Ishikawa (cell line): Measurements from ENCODE around the gene GNAL.

Source experiments
- CEBPB ChIP-seq: IDR thresholded peaks from 2 replicates; pipeline ENCODE4 v1.6.1; 2012
- CREB1 ChIP-seq: IDR thresholded peaks from 2 replicates; pipeline ENCODE4 v1.6.1; 2012; ENCODE audit warnings: low read depth
- EGR1 ChIP-seq: IDR thresholded peaks from 2 replicates; pipeline ENCODE4 v1.6.1; 2012
- EP300 ChIP-seq: IDR thresholded peaks from 2 replicates; pipeline ENCODE4 v1.6.1; 2012; ENCODE audit warnings: borderline replicate concordance
- FOXM1 ChIP-seq: IDR thresholded peaks from 2 replicates; pipeline ENCODE4 v1.6.1; 2012; ENCODE audit warnings: low read depth, borderline replicate concordance
- NFIC ChIP-seq: IDR thresholded peaks from 2 replicates; pipeline ENCODE4 v1.6.1; 2012
- RAD21 ChIP-seq: IDR thresholded peaks from 2 replicates; pipeline ENCODE4 v1.6.1; 2012; ENCODE audit warnings: low read depth
- TAF1 ChIP-seq: IDR thresholded peaks from 2 replicates; pipeline ENCODE4 v1.6.1; 2012; ENCODE audit warnings: low read depth, mild to moderate bottlenecking
- TCF12 ChIP-seq: IDR thresholded peaks from 2 replicates; pipeline ENCODE4 v1.6.1; 2012; ENCODE audit warnings: low read depth
- TEAD4 ChIP-seq: IDR thresholded peaks from 2 replicates; pipeline ENCODE4 v1.6.1; 2012
- YY1 ChIP-seq: IDR thresholded peaks from 2 replicates; pipeline ENCODE4 v1.6.1; 2012; ENCODE audit warnings: low read depth
- ZBTB7A ChIP-seq: IDR thresholded peaks from 2 replicates; pipeline ENCODE4 v1.6.1; 2012; ENCODE audit warnings: low read depth
- TF ChIP-seq, protein P1 (sequence below): IDR thresholded peaks from 2 replicates; pipeline ENCODE4 v1.6.1; 2012
- TF ChIP-seq, protein P2 (sequence below): IDR thresholded peaks from 2 replicates; pipeline ENCODE4 v1.6.1; 2012; ENCODE audit warnings: low read depth, mild to moderate bottlenecking
- TF ChIP-seq, protein P3 (sequence below): IDR thresholded peaks from 2 replicates; pipeline ENCODE4 v1.6.1; 2012

GNAL gene

DNA sequence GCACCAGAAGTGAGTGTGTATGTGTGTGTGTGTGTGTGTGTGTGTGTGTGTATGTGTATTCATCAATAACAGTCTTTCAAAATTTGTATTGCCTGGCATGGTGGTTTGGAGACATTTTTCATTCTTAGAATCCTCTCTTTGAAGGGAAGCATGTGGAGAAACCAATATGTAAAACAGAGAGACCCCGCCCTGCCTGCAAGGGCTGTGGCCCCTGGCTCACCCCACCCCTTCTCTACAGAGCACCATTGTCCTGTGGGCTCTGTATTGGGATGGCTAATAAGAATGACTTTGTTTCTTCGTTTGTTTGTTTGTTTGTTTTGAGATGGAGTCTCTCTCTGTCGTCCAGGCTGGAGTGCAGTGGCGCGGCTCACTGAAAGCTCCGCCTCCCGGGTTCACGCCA, 65.9 kb downstream of the GNAL start:
- TF ChIP-seq, protein P1, sequence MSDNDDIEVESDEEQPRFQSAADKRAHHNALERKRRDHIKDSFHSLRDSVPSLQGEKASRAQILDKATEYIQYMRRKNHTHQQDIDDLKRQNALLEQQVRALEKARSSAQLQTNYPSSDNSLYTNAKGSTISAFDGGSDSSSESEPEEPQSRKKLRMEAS: no peak
- TF ChIP-seq TCF12 (no peak), TEAD4 (no peak)

DNA sequence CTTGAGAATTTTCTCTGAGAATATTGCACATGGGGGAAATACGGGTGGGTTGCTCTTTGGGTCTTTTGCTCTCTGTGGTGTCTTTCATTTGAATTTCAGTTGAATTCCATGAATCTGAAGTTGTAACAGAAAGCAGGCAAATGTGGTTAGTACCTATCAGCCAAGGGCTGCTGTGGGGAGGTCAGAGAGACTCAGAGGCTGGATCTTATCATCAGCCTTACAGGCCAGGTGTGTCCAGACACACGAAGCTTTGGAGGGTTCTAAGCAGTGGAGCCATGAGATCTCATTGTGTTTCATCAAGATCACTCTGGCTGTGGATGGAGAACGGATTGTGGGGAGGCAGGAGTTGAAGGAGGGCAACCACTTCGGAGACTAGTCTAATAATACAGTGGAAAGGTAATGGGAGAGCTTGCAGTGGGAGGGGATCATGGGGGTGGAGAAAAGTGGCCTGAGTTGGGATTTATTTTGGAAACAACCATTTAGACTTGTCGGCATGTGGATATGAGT, 68.1 kb downstream of the GNAL start:
- TF ChIP-seq CEBPB (no peak), YY1 (no peak), EGR1 (no peak), TAF1 (no peak), ZBTB7A (no peak), TCF12 (no peak), CREB1 (no peak), TEAD4 (no peak), NFIC (no peak), EP300 (no peak), FOXM1 (no peak)
- TF ChIP-seq, protein P2, sequence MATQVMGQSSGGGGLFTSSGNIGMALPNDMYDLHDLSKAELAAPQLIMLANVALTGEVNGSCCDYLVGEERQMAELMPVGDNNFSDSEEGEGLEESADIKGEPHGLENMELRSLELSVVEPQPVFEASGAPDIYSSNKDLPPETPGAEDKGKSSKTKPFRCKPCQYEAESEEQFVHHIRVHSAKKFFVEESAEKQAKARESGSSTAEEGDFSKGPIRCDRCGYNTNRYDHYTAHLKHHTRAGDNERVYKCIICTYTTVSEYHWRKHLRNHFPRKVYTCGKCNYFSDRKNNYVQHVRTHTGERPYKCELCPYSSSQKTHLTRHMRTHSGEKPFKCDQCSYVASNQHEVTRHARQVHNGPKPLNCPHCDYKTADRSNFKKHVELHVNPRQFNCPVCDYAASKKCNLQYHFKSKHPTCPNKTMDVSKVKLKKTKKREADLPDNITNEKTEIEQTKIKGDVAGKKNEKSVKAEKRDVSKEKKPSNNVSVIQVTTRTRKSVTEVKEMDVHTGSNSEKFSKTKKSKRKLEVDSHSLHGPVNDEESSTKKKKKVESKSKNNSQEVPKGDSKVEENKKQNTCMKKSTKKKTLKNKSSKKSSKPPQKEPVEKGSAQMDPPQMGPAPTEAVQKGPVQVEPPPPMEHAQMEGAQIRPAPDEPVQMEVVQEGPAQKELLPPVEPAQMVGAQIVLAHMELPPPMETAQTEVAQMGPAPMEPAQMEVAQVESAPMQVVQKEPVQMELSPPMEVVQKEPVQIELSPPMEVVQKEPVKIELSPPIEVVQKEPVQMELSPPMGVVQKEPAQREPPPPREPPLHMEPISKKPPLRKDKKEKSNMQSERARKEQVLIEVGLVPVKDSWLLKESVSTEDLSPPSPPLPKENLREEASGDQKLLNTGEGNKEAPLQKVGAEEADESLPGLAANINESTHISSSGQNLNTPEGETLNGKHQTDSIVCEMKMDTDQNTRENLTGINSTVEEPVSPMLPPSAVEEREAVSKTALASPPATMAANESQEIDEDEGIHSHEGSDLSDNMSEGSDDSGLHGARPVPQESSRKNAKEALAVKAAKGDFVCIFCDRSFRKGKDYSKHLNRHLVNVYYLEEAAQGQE: no peak
- TF ChIP-seq, protein P3, sequence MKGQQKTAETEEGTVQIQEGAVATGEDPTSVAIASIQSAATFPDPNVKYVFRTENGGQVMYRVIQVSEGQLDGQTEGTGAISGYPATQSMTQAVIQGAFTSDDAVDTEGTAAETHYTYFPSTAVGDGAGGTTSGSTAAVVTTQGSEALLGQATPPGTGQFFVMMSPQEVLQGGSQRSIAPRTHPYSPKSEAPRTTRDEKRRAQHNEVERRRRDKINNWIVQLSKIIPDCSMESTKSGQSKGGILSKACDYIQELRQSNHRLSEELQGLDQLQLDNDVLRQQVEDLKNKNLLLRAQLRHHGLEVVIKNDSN: no peak
- TF ChIP-seq, protein P1: no peak

DNA sequence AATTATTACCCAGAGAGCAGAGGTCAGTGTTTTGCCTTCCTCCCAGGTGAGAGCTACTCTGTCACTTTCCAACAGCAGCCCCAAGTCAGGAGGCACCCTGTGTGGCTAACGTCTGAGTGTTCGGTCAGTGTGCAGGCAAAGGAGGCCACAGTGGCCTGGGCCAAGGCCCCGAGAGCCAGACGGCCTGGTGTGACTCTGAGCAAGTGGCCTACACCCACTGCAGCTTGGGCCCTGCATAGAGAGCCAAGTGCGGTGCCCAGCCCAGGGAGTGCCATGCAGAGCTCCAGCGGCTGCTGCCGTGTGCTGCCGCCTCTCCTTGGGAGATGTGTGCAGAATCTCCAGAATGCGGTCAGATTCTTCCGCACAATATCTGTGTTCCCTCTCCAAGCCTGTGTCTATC, 70.4 kb downstream of the GNAL start:
- TF ChIP-seq, protein P2: no peak

DNA sequence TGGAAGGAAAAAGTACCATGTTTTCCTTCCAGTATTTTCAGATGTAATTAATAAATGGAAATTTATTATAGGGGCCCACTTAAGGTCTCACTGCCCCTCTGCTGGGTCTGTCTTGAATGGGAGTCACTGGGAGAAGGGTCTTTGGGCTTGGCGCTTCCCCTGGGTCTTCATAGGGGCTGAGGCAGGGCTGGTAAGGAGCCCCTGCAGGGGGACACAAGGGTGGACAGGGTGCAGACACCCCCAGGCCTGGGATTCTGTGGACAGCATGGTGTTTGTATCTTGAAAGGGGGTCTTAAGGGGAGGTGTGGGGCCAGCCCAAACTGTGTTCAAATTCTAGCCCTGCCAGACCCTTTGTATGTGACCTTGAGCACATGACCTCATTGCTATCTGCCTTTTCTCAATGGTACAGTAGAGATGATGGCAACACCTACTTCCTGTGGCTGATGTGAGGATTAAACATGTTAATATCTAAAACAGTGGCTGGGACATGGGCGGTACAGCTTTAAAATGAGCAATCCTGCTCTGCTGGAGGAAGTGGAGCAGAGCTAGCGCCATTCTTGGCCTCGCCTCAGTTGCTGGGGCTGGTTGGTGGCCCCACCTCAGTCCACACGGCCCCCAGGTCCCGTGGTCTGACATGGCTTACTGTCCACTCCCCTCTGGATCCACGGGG, 71.6 kb downstream of the GNAL start:
- TF ChIP-seq RAD21 (no peak), CEBPB (no peak), YY1 (no peak), FOXM1 (no peak), EP300 (no peak), TCF12 (no peak), TAF1 (no peak), CREB1 (no peak), ZBTB7A (no peak)
- TF ChIP-seq, protein P3: no peak

DNA sequence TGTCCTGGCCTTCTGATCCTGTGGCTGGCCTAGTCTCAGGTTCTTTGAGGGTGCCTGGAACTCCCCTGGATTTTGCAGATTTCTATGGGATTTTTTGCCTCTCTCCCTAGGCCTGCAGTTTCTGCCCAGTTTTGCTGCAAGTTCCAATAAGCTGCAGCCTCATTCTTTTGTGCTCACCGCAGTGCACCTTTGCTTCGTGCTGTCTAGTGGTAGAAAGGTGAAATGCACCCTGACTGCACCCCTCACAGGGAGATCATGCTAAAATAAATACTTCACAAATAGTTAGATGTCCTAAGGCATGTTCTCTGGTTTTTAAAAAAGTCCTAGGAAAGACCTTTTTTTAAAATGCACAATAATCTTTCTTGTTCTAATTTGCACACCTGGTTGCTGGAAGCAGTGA, 72.5 kb downstream of the GNAL start:
- TF ChIP-seq CREB1 (no peak), TAF1 (no peak), NFIC (no peak), EP300 (no peak), FOXM1 (no peak), YY1 (no peak), RAD21 (no peak; the same call in 1 of the 2 replicates), EGR1 (no peak), TEAD4 (no peak), CEBPB (no peak), TCF12 (no peak)
- TF ChIP-seq, protein P2: no peak
- TF ChIP-seq, protein P3: no peak
- TF ChIP-seq, protein P1: no peak
